Activated CD4-positive, alpha-beta T cell treated with anti-CD3 and anti-CD28 coated beads, Interleukin-2, amount 50 U/mL, for 48 hours (primary cell): ENCODE data around the gene AP1M1.

Experiments used
- DNase-seq, 2 experiments: peaks; one replicate each; pipeline ENCODE4 v3.0.0-alpha.2; 2020

Gene AP1M1

GRCh38 chr19:16208847-16209665 is 11.3 kb downstream of the AP1M1 start:
- no peak for DNase-seq

GRCh38 chr19:16210168-16210567 is 12.5 kb downstream of the AP1M1 start:
- DNase-seq = no peak

- DNase-seq = no peak
Observed at GRCh38 chr19:16213076-16213475, 15.4 kb downstream of the AP1M1 start.

- DNase-seq = no peak
Observed at GRCh38 chr19:16216744-16217670, 19.3 kb downstream of the AP1M1 start.

- DNase-seq = no peak
Observed at GRCh38 chr19:16217716-16218451, 20.2 kb downstream of the AP1M1 start.

- DNase-seq = no peak
Observed at GRCh38 chr19:16218851-16219250, 21.1 kb downstream of the AP1M1 start.

GRCh38 chr19:16222806-16223205 is 25.1 kb downstream of the AP1M1 start:
- DNase-seq = no peak

- no peak for DNase-seq
Observed at GRCh38 chr19:16223746-16224145, 26.0 kb downstream of the AP1M1 start.

GRCh38 chr19:16224293-16225045 is 26.8 kb downstream of the AP1M1 start:
- no peak for DNase-seq

GRCh38 chr19:16225279-16226183 is 27.8 kb downstream of the AP1M1 start:
- DNase-seq = no peak

- DNase-seq = no peak
Observed at GRCh38 chr19:16226184-16226591, 28.5 kb downstream of the AP1M1 start.

GRCh38 chr19:16226878-16227836 is 29.4 kb downstream of the AP1M1 start:
- no peak for DNase-seq

- no peak for DNase-seq
Observed at GRCh38 chr19:16227837-16228636, 30.3 kb downstream of the AP1M1 start.

- no peak for DNase-seq
Observed at GRCh38 chr19:16228637-16229321, 31.1 kb downstream of the AP1M1 start.

- DNase-seq = no peak
Observed at GRCh38 chr19:16229322-16229641, 31.6 kb downstream of the AP1M1 start.

- no peak for DNase-seq
Observed at GRCh38 chr19:16232127-16232526, 34.4 kb downstream of the AP1M1 start.

- no peak for DNase-seq
Observed at GRCh38 chr19:16232568-16232967, 34.9 kb downstream of the AP1M1 start.

- no peak for DNase-seq
Observed at GRCh38 chr19:16233081-16233776, 35.5 kb downstream of the AP1M1 start.
